ENCODE measurements around the gene ARID1B.

DNA sequence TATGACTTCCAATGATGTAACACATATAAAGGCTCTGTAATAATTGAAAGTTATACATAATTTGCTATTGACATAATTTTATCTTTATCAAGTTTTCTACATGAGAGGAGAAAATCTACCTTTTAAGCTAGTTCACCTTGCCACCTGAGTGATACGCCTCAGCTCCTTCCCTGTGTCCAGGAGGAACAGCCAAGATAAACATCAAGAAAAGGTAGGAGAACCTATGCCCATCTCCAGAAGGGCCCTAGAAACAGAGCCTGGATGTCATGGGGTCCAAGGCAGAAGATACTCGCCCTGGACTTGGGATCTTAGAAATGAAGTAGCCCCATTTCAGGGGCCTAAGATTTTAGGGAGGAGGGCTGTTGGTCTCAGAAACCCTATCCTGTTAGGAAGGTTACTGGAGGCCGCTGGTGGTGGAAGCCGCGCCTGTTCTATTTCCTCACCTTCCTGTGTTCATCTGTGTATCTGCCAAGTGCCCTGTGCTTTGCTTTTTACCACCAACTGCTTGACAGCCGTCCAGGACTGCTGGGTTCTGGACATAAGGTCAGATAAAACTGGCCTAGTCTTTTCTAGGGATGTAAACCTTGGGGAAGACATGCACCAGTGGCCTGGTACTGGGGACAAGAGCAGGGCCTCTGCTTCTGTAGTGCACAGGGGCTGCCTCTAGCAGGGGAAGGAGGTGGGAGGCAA, 178.5 kb downstream of the ARID1B start:
- TF ChIP-seq SIN3A (IDR thresholded peaks at IDR 0.05; ENCODE audit: borderline replicate concordance, insufficient read depth, low read depth, low read length): no peak
- no peak for TF ChIP-seq TCF7L2 (IDR thresholded peaks at IDR 0.05; ENCODE audit: low read depth, low read length)
- no peak for TF ChIP-seq POLR2AphosphoS5 (IDR thresholded peaks at IDR 0.05; ENCODE audit: low read depth, low read length)
- TF ChIP-seq, protein P1, sequence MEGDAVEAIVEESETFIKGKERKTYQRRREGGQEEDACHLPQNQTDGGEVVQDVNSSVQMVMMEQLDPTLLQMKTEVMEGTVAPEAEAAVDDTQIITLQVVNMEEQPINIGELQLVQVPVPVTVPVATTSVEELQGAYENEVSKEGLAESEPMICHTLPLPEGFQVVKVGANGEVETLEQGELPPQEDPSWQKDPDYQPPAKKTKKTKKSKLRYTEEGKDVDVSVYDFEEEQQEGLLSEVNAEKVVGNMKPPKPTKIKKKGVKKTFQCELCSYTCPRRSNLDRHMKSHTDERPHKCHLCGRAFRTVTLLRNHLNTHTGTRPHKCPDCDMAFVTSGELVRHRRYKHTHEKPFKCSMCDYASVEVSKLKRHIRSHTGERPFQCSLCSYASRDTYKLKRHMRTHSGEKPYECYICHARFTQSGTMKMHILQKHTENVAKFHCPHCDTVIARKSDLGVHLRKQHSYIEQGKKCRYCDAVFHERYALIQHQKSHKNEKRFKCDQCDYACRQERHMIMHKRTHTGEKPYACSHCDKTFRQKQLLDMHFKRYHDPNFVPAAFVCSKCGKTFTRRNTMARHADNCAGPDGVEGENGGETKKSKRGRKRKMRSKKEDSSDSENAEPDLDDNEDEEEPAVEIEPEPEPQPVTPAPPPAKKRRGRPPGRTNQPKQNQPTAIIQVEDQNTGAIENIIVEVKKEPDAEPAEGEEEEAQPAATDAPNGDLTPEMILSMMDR (IDR thresholded peaks at IDR 0.05): no peak
